MCF 10A (cell line): ENCODE data around the gene S100P. TPM values are rescaled to one million over a fixed set of nuclear protein-coding genes. Genes with fewer than 3 reads are reported as not detected.
A peak's percentile ranks its signal among the peaks of the same experiment; 100 is the strongest.

Source experiments
- BruUV-seq: library from RNA; stranded (reverse); fragments of 400-500 nt; replicated peaks from 2 replicates; lab custom pipeline; 2021; lab: Mats Ljungman, UMichigan
- CTCF ChIA-PET: fragments of 300-600 bp; sonication (Branson Sonifier 250); formaldehyde crosslinking; extraction: SDS; loops from one replicate; lab custom pipeline; 2021; ENCODE audit warnings: antibody characterized with exemption, inconsistent platforms; lab: Yijun Ruan, JAX
- POLR2A ChIA-PET: fragments of 300-600, 350-650 bp; sonication (Branson Sonifier 250); formaldehyde crosslinking; extraction: SDS; loops from one replicate; lab custom pipeline; 2020; ENCODE audit warnings: antibody characterized with exemption, inconsistent platforms; lab: Yijun Ruan, JAX
- DNase-seq: peaks from one replicate; pipeline ENCODE4 v3.0.0-alpha.2; 2018; ENCODE audit not compliant: unreplicated experiment
- H3K27ac Mint-ChIP-seq: one replicate; pipeline ENCODE4 v1.8.0; 2022; ENCODE audit warnings: mild to moderate bottlenecking, low read depth, mixed read lengths; ENCODE audit not compliant: unreplicated experiment
- H3K27me3 Mint-ChIP-seq: one replicate; pipeline ENCODE4 v1.8.0; 2022; ENCODE audit warnings: mixed read lengths; ENCODE audit not compliant: insufficient read depth, unreplicated experiment
- H3K36me3 Mint-ChIP-seq: one replicate; pipeline ENCODE4 v1.8.0; 2022; ENCODE audit warnings: mild to moderate bottlenecking, moderate library complexity, mixed read lengths; ENCODE audit not compliant: insufficient read depth, unreplicated experiment
- H3K4me1 Mint-ChIP-seq: one replicate; pipeline ENCODE4 v1.8.0; 2022; ENCODE audit warnings: mixed read lengths; ENCODE audit not compliant: insufficient read depth, unreplicated experiment
- H3K4me3 Mint-ChIP-seq: one replicate; pipeline ENCODE4 v1.8.0; 2022; ENCODE audit warnings: mild to moderate bottlenecking, moderate library complexity, mixed read lengths; ENCODE audit not compliant: unreplicated experiment
- H3K9me3 Mint-ChIP-seq: one replicate; pipeline ENCODE4 v1.8.0; 2022; ENCODE audit warnings: mixed read lengths; ENCODE audit not compliant: unreplicated experiment
- intact Hi-C: fragments of 100-400 bp; cut with micrococcal nuclease; formaldehyde crosslinking; loops from 2 replicates; pipeline ENCODE4 v1.14.1; 2022
- total RNA-seq: library from RNA; stranded (reverse); gene quantifications from 2 replicates; pipeline ENCODE4 v1.2.3, GENCODE V29; 2022
- TF ChIP-seq, protein P1 (sequence below): fragments of 200-600 bp; IDR thresholded peaks from one replicate; pipeline ENCODE4 v1.8.0; 2022; ENCODE audit warnings: antibody characterized with exemption, mild to moderate bottlenecking; ENCODE audit not compliant: unreplicated experiment

S100P gene
- total RNA-seq, 1 experiment from 2014 or later: 55.6 TPM

DNA sequence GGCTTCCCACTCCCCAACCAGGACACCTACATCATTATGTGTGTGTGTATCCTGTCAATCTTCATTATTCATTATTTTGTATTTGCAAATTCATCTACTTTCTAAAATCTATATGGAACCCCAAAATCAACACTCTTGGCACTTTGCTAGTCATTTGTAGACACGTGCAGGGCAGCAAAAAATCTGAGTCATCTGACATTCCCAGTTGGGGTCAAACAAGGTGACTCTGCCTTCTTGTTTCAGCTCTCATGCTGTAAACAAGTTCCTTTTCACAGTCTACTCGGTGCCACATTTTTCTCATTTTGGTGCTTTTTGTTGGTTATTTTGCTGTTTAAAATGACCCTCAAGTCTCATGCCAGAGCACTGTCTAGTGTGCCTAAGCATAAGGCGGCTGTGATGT is 10.1 kb downstream of the S100P start:
- Mint-ChIP-seq H3K4me3 (no peak overlapping the region), H3K9me3 (peaks cover 7% of the 10 kb centered on the region), H3K36me3 (peaks cover 48% of the 10 kb centered on the region), H3K27me3 (no peaks in the 10 kb centered on the region), H3K27ac (no peak overlapping the region), H3K4me1 (peaks cover 37% of the 10 kb centered on the region)
- DNase-seq: no peak
- no TSS peak for BruUV-seq
- ChIA-PET CTCF (interaction anchor here (3.1 kb wide), 1 partner anchor 29 kb away, joined by 12 read pairs; a partner anchor contains a TSS), POLR2A (interaction anchor here (0.8 to 4.1 kb wide), 4 partner anchors 12 to 61 kb away, joined by 3 to 24 read pairs (median 4); partner anchors contain the start of gene BLOC1S4)
- intact Hi-C loops: no loop called here
- TF ChIP-seq, protein P1, sequence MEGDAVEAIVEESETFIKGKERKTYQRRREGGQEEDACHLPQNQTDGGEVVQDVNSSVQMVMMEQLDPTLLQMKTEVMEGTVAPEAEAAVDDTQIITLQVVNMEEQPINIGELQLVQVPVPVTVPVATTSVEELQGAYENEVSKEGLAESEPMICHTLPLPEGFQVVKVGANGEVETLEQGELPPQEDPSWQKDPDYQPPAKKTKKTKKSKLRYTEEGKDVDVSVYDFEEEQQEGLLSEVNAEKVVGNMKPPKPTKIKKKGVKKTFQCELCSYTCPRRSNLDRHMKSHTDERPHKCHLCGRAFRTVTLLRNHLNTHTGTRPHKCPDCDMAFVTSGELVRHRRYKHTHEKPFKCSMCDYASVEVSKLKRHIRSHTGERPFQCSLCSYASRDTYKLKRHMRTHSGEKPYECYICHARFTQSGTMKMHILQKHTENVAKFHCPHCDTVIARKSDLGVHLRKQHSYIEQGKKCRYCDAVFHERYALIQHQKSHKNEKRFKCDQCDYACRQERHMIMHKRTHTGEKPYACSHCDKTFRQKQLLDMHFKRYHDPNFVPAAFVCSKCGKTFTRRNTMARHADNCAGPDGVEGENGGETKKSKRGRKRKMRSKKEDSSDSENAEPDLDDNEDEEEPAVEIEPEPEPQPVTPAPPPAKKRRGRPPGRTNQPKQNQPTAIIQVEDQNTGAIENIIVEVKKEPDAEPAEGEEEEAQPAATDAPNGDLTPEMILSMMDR: no peak

DNA sequence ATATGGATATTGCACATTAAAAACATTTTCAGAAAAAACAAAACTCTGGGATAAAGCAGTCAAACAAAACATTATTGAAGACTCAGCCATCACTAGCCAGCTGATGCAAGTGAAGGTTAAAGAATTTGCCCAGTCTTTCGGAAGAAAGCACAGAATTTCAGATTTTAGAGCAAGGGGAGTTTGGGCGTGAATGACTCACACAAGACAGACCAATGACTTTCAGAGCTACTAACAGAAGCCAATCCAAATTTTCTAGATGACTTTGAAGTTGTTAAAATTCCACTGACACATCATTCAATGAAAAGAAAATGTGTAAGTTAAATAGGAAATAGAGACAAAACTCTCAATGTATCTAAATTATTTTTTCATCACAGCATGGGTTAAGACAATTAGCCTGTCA is 12.0 kb downstream of the S100P start:
- intact Hi-C loops: no loop called here
- Mint-ChIP-seq H3K9me3 (peaks cover 7% of the 10 kb centered on the region), H3K4me3 (no peak overlapping the region), H3K27ac (no peak overlapping the region), H3K27me3 (no peaks in the 10 kb centered on the region), H3K4me1 (peaks cover 45% of the 10 kb centered on the region), H3K36me3 (peaks cover 56% of the 10 kb centered on the region)
- TF ChIP-seq, protein P1: no peak
- DNase-seq: no peak
- POLR2A ChIA-PET: interaction anchor here (1.6 to 8.0 kb wide), 5 partner anchors 11 to 64 kb away, joined by 3 to 101 read pairs (median 47); partner anchors contain the start of genes MRFAP1 and S100P
- no TSS peak for BruUV-seq
- CTCF ChIA-PET: interaction anchor here (2.7 to 3.1 kb wide), 3 partner anchors 10 to 168 kb away, joined by 7 to 13 read pairs (median 11); no protein-coding TSS in a partner anchor

DNA sequence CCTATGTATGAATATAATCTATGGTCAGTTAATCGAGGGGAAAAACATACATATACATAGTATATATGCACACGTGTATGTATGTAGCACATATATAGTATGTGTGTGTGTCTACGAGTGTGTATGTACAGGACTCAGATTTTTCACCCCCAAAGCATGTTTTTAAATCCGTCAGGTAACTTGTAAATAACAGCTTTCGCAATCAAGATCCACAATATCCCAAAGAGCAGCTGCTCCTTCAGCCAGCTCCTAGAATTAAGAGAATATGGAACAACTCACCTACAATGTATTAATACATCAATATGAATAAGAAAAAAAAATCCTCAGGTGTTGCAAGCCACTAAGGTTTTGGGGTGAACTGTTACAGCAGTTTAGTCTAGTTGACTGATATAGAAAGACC is 12.5 kb downstream of the S100P start:
- intact Hi-C loops: no loop called here
- no peak for DNase-seq
- CTCF ChIA-PET: interaction anchor here (0.6 to 3.1 kb wide), 5 partner anchors 9 to 249 kb away, joined by 3 to 13 read pairs (median 7); no protein-coding TSS in a partner anchor
- BruUV-seq: no TSS peak
- no peak overlapping the region for H3K4me3 Mint-ChIP-seq
- peaks cover 7% of the 10 kb centered on the region for H3K9me3 Mint-ChIP-seq
- POLR2A ChIA-PET: interaction anchor here (1.1 to 8.0 kb wide), 5 partner anchors 11 to 65 kb away, joined by 3 to 101 read pairs (median 47); partner anchors contain the start of genes MRFAP1 and S100P
- H3K27me3 Mint-ChIP-seq: no peaks in the 10 kb centered on the region
- H3K4me1 Mint-ChIP-seq: peaks cover 50% of the 10 kb centered on the region
- peaks cover 56% of the 10 kb centered on the region for H3K36me3 Mint-ChIP-seq
- TF ChIP-seq, protein P1: no peak
- no peak overlapping the region for H3K27ac Mint-ChIP-seq

DNA sequence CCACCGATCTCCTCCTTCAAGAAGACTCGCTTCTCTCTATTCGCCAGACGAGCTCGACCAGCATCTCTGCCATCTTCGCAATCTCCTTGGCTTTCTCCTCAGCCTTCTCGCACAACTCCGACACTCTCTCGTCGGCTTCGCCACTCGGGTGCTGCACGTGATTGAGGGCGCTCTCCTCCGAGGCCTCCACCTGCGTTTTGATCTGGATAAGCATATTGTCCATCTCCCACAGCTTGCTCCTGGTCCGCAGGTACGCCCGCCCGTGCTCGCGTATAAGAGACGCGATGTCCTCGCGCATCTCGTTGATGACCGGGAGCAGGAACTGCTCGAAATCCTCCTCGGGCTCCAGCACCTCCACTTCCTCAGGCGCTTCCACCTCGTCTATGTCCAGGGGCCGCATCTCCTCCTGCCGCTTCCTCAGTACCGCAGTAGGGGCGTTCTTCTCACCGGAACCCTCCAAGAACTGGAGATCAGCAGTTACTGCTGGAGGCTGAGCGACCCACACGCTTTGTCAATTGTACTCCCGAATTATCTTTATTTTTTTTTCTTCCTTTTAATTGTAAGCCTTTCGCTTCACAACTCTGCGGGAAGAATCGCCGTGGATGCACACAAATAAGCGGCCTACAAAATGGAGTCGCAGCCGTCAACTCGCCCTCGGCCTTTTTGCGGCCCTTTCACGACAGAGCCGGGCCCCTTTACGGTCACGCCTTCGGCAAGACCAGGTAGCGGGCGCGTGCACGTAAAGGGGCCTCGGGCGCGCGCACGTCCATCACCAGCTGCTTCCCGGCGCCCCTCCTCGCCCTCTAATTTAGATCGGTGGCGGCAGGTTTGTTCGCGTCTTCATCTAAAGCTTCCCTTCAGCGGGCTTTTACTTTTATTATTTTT is 15.8 kb downstream of the S100P start, which contains the start of gene MRFAP1L1:
Gene MRFAP1L1 (minus strand): TSS at position 636 of the 885 bp plus-strand sequence. CDS start 236 bp downstream, at position 400.
- Mint-ChIP-seq H3K27me3 (no peaks in the 10 kb centered on the region), H3K4me3 (peak within 1 kb of the TSS; percentile 98), H3K4me1 (peaks cover 46% of the 10 kb centered on the region), H3K36me3 (peaks cover 44% of the 10 kb centered on the region), H3K27ac (peak within 1 kb of the TSS; percentile 98), H3K9me3 (no peaks in the 10 kb centered on the region)
- TF ChIP-seq, protein P1: peak; percentile 6
- intact Hi-C loops: loop anchor here (2.0 kb wide), 1 partner anchor 35 kb away; a partner anchor contains a TSS
- CTCF ChIA-PET: interaction anchor here (0.6 to 1.5 kb wide), 7 partner anchors 9 to 165 kb away, joined by 3 to 6 read pairs (median 4); no protein-coding TSS in a partner anchor
- TSS peak; percentile 80 for BruUV-seq
- POLR2A ChIA-PET: interaction anchor here (0.7 to 8.0 kb wide), 23 partner anchors 7 to 358 kb away, joined by 3 to 101 read pairs (median 4); partner anchors contain the start of genes BLOC1S4, GRPEL1, MRFAP1 and S100P
- peak; percentile 96 for DNase-seq
